ENCODE data around the gene OPCML.

OPCML gene

DNA sequence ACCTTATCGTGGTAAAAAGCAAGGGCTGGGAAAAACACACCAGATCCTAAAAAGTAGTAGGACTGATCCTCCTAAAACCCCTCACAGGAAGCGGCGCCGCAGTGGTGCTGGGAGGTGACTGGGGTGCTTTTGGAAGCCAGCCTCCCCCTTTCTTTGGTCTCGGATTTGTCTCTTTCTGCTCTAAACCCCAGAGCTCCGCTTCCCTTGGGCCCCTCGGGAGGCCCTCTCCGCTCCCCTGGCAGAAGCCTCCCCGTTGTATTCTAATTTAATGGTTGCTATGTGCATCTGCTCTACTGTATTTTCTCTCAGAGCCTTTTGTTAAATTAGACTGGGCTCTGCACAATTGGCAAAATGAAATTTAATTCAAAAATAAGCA is 587.7 kb downstream of the OPCML start:
- Histone ChIP-seq H3K9me3 (ENCODE audit: control insufficient read depth in 2 of 2, low read length in 2 of 2) (peaks cover 0 to 3% of the 10 kb centered on the region in 2 donors), H3K27ac (ENCODE audit: low read length) (no peak overlapping the region), H3K36me3 (ENCODE audit: control insufficient read depth in 2 of 2, insufficient read depth in 2 of 2, low read length in 2 of 2) (no peaks in the 10 kb centered on the region), H3K4me3 (ENCODE audit: low read length in 2 of 2) (no peak overlapping the region), H3K4me1 (ENCODE audit: control insufficient read depth, insufficient read depth, low read length) (peaks cover 6% of the 10 kb centered on the region), H3K27me3 (ENCODE audit: control insufficient read depth in 1 of 2, insufficient read depth in 2 of 2, low read length in 2 of 2) (peaks cover 20 to 26% of the 10 kb centered on the region in 2 donors), H3K9ac (ENCODE audit: low read length in 2 of 2) (no peak overlapping the region)

GRCh38 chr11:132943706-132944568 is 588.4 kb downstream of the OPCML start:
- Histone ChIP-seq H3K4me3 (ENCODE audit: low read length in 2 of 2) (peak overlapping the region; percentile 43 to 49), H3K27ac (ENCODE audit: low read length) (no peak overlapping the region)

GRCh38 chr11:132943357-132943705 is 589.0 kb downstream of the OPCML start:
- H3K4me1 ChIP-seq (ENCODE audit: control insufficient read depth, insufficient read depth, low read length) = peaks cover 6% of the 10 kb centered on the region
- no peaks in the 10 kb centered on the region for H3K9me3 ChIP-seq (ENCODE audit: control insufficient read depth in 2 of 2, low read length in 2 of 2)
- H3K36me3 ChIP-seq (ENCODE audit: control insufficient read depth in 2 of 2, insufficient read depth in 2 of 2, low read length in 2 of 2) = no peaks in the 10 kb centered on the region
- H3K4me3 ChIP-seq (ENCODE audit: low read length in 2 of 2) = peak overlapping the region; percentile 43 to 49
- H3K27ac ChIP-seq (ENCODE audit: low read length) = no peak overlapping the region
- no peak overlapping the region for H3K9ac ChIP-seq (ENCODE audit: low read length in 2 of 2)
- peaks cover 20 to 26% of the 10 kb centered on the region in 2 donors for H3K27me3 ChIP-seq (ENCODE audit: control insufficient read depth in 1 of 2, insufficient read depth in 2 of 2, low read length in 2 of 2)

More at GRCh38 chr11:132943706-132944568, 588.4 kb downstream of the OPCML start:
- peaks cover 6% of the 10 kb centered on the region for H3K4me1 ChIP-seq (ENCODE audit: control insufficient read depth, insufficient read depth, low read length)
- H3K9me3 ChIP-seq (ENCODE audit: control insufficient read depth in 2 of 2, low read length in 2 of 2) = no peaks in the 10 kb centered on the region
- H3K36me3 ChIP-seq (ENCODE audit: control insufficient read depth in 2 of 2, insufficient read depth in 2 of 2, low read length in 2 of 2) = no peaks in the 10 kb centered on the region
- no peak overlapping the region for H3K9ac ChIP-seq (ENCODE audit: low read length in 2 of 2)
- peaks cover 20 to 26% of the 10 kb centered on the region in 2 donors for H3K27me3 ChIP-seq (ENCODE audit: control insufficient read depth in 1 of 2, insufficient read depth in 2 of 2, low read length in 2 of 2)

GRCh38 chr11:132942611-132943356 is 589.5 kb downstream of the OPCML start:
- H3K4me3 ChIP-seq (ENCODE audit: low read length in 2 of 2) = peak overlapping the region; percentile 43 to 49
- no peaks in the 10 kb centered on the region for H3K36me3 ChIP-seq (ENCODE audit: control insufficient read depth in 2 of 2, insufficient read depth in 2 of 2, low read length in 2 of 2)
- no peaks in the 10 kb centered on the region for H3K9me3 ChIP-seq (ENCODE audit: control insufficient read depth in 2 of 2, low read length in 2 of 2)
- H3K4me1 ChIP-seq (ENCODE audit: control insufficient read depth, insufficient read depth, low read length) = peaks cover 6% of the 10 kb centered on the region
- H3K27me3 ChIP-seq (ENCODE audit: control insufficient read depth in 1 of 2, insufficient read depth in 2 of 2, low read length in 2 of 2) = peaks cover 20 to 26% of the 10 kb centered on the region in 2 donors
- no peak overlapping the region for H3K27ac ChIP-seq (ENCODE audit: low read length)
- H3K9ac ChIP-seq (ENCODE audit: low read length in 2 of 2) = no peak overlapping the region

GRCh38 chr11:132941761-132942160 is 590.5 kb downstream of the OPCML start:
- H3K9me3 ChIP-seq (ENCODE audit: control insufficient read depth in 2 of 2, low read length in 2 of 2) = no peaks in the 10 kb centered on the region
- no peak overlapping the region for H3K27ac ChIP-seq (ENCODE audit: low read length)
- no peak overlapping the region for H3K4me3 ChIP-seq (ENCODE audit: low read length in 2 of 2)
- H3K36me3 ChIP-seq (ENCODE audit: control insufficient read depth in 2 of 2, insufficient read depth in 2 of 2, low read length in 2 of 2) = no peaks in the 10 kb centered on the region
- H3K27me3 ChIP-seq (ENCODE audit: control insufficient read depth in 1 of 2, insufficient read depth in 2 of 2, low read length in 2 of 2) = peaks cover 20 to 26% of the 10 kb centered on the region in 2 donors
- H3K4me1 ChIP-seq (ENCODE audit: control insufficient read depth, insufficient read depth, low read length) = peaks cover 6% of the 10 kb centered on the region
- no peak overlapping the region for H3K9ac ChIP-seq (ENCODE audit: low read length in 2 of 2)

DNA sequence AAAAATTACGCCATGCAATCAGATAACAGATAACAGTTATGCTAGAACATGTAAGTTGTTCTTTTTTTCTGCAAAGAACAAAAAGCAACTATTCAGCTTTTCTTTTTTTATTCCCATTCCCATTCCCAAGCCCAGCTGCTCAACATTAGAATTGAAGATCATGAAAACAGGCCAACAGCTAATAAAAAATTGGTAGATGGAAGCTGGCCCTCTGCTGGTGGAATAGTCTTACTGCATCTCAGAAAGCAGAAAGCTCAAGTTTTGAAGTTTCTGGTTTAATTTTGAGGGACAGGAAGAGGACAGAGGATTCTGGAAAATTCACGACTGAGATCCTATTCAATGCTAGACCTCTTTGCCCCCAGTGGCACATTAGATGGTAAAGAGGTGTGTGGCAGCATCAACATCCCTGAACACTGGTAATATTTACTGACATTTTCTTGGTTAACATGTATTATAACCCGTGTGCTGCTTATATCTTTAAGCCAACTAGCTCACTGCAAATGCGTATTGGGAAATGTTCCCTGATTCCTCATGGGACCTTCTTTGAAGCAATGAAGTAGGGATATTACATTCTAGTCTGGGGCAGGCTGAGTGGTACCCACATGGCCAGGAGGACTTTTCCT is 591.2 kb downstream of the OPCML start:
- no peaks in the 10 kb centered on the region for H3K9me3 ChIP-seq (ENCODE audit: control insufficient read depth in 2 of 2, low read length in 2 of 2)
- H3K9ac ChIP-seq (ENCODE audit: low read length in 2 of 2) = no peak overlapping the region
- peaks cover 17 to 27% of the 10 kb centered on the region in 2 donors for H3K27me3 ChIP-seq (ENCODE audit: control insufficient read depth in 1 of 2, insufficient read depth in 2 of 2, low read length in 2 of 2)
- no peak overlapping the region for H3K4me3 ChIP-seq (ENCODE audit: low read length in 2 of 2)
- peaks cover 6% of the 10 kb centered on the region for H3K4me1 ChIP-seq (ENCODE audit: control insufficient read depth, insufficient read depth, low read length)
- no peak overlapping the region for H3K27ac ChIP-seq (ENCODE audit: low read length)
- no peaks in the 10 kb centered on the region for H3K36me3 ChIP-seq (ENCODE audit: control insufficient read depth in 2 of 2, insufficient read depth in 2 of 2, low read length in 2 of 2)

GRCh38 chr11:132937016-132937415 is 595.3 kb downstream of the OPCML start:
- no peaks in the 10 kb centered on the region for H3K36me3 ChIP-seq (ENCODE audit: control insufficient read depth in 2 of 2, insufficient read depth in 2 of 2, low read length in 2 of 2)
- no peaks in the 10 kb centered on the region for H3K4me1 ChIP-seq (ENCODE audit: control insufficient read depth, insufficient read depth, low read length)
- no peak overlapping the region for H3K9ac ChIP-seq (ENCODE audit: low read length in 2 of 2)
- no peaks in the 10 kb centered on the region for H3K9me3 ChIP-seq (ENCODE audit: control insufficient read depth in 2 of 2, low read length in 2 of 2)
- no peak overlapping the region for H3K4me3 ChIP-seq (ENCODE audit: low read length in 2 of 2)
- peaks cover 9 to 14% of the 10 kb centered on the region in 2 donors for H3K27me3 ChIP-seq (ENCODE audit: control insufficient read depth in 1 of 2, insufficient read depth in 2 of 2, low read length in 2 of 2)
- H3K27ac ChIP-seq (ENCODE audit: low read length) = no peak overlapping the region

DNA sequence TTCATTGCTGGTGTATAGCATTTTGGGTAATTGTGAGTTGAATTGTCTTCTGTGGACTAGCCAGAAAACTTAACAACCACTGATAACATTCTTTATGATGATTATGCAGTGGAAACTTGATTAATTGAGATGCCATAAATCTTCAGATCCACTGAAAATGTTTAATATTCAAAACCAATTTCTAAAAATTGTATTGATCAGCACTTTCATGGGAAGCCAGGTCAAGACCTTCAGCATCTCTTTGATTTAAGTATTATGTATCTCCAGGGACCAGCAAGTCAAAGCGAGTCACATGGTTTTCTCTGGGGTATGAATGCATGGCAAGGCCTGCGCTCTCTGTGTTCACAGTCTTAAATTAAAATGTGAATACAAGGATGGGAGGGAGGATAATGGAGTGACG is 596.9 kb downstream of the OPCML start:
- H3K4me1 ChIP-seq (ENCODE audit: control insufficient read depth, insufficient read depth, low read length) = no peaks in the 10 kb centered on the region
- H3K9me3 ChIP-seq (ENCODE audit: control insufficient read depth in 2 of 2, low read length in 2 of 2) = no peaks in the 10 kb centered on the region
- no peak overlapping the region for H3K9ac ChIP-seq (ENCODE audit: low read length in 2 of 2)
- peaks cover 3 to 4% of the 10 kb centered on the region in 2 donors for H3K27me3 ChIP-seq (ENCODE audit: control insufficient read depth in 1 of 2, insufficient read depth in 2 of 2, low read length in 2 of 2)
- no peak overlapping the region for H3K4me3 ChIP-seq (ENCODE audit: low read length in 2 of 2)
- H3K36me3 ChIP-seq (ENCODE audit: control insufficient read depth in 2 of 2, insufficient read depth in 2 of 2, low read length in 2 of 2) = no peaks in the 10 kb centered on the region
- H3K27ac ChIP-seq (ENCODE audit: low read length) = no peak overlapping the region

DNA sequence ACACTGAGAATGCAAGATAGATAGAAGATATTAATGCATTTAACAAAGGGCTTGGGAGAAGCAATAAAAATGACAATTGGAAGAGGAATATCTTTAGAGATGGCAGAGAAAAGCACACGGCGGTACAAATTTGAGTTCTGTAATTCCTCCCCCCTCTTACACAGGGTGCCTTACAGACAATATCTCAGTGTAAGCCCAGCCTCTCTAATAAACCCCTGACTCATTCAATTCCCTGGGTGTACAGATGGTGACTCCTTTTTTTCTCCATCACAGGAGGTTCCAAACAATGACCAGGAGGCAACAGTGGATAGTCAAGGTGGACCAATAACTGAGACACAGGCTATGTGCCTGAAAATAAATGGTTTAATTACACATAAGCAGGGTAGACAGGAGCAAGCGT is 598.6 kb downstream of the OPCML start:
- H3K4me3 ChIP-seq (ENCODE audit: low read length in 2 of 2) = no peak overlapping the region

DNA sequence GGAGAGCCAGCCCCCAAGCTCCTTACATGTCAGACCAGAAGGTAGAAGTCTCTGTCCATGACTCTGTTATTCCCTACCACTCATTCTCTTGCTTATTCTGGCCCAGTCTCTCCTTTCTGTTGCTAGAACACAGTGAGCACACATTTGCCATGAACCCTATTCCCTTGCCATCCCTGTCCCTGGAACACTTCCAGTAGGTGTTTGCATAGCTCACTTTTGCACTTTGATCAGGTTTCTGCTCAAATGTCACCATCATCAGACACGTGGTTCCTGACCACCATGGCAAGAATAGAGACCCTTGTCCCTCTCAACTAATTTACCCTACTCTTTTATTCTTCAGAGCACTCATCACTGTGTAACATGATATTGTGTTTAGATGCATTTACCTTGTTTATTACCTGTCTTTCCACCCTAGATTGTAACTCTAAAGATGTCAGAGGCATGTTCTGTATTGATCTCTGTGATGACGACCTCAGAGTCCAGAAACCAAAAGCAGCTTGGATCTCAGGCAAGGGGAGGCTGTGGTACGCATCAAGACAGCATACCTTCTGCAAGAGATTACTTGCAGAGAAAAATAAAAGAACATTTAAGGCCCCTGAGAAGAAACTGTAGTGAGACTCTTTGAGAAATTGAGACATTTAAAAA is 606.4 kb downstream of the OPCML start:
- Histone ChIP-seq H3K9ac (ENCODE audit: low read length in 2 of 2) (no peak overlapping the region), H3K36me3 (ENCODE audit: control insufficient read depth in 2 of 2, insufficient read depth in 2 of 2, low read length in 2 of 2) (no peaks in the 10 kb centered on the region), H3K4me3 (ENCODE audit: low read length in 2 of 2) (no peak overlapping the region)

More for the DNA sequence above, 598.6 kb downstream of the OPCML start:
- Histone ChIP-seq H3K27ac (ENCODE audit: low read length) (no peak overlapping the region), H3K36me3 (ENCODE audit: control insufficient read depth in 2 of 2, insufficient read depth in 2 of 2, low read length in 2 of 2) (no peaks in the 10 kb centered on the region), H3K9me3 (ENCODE audit: control insufficient read depth in 2 of 2, low read length in 2 of 2) (peaks cover 0 to 5% of the 10 kb centered on the region in 2 donors), H3K9ac (ENCODE audit: low read length in 2 of 2) (no peak overlapping the region), H3K27me3 (ENCODE audit: control insufficient read depth in 1 of 2, insufficient read depth in 2 of 2, low read length in 2 of 2) (peaks cover 3 to 4% of the 10 kb centered on the region in 2 donors), H3K4me1 (ENCODE audit: control insufficient read depth, insufficient read depth, low read length) (no peaks in the 10 kb centered on the region)

More for the DNA sequence above, 606.4 kb downstream of the OPCML start:
- H3K27ac ChIP-seq (ENCODE audit: low read length) = no peak overlapping the region
- peaks cover 4 to 5% of the 10 kb centered on the region in 2 donors for H3K9me3 ChIP-seq (ENCODE audit: control insufficient read depth in 2 of 2, low read length in 2 of 2)
- no peaks in the 10 kb centered on the region for H3K27me3 ChIP-seq (ENCODE audit: control insufficient read depth in 1 of 2, insufficient read depth in 2 of 2, low read length in 2 of 2)
- H3K4me1 ChIP-seq (ENCODE audit: control insufficient read depth, insufficient read depth, low read length) = no peaks in the 10 kb centered on the region

Data from stomach smooth muscle (tissue), 2 donors.